Measurements from ENCODE around the gene USH1C. TPM values are rescaled to one million over a fixed set of nuclear protein-coding genes. Genes with fewer than 3 reads are reported as not detected.

Gene USH1C
- total RNA-seq, 4 donors from 2014 or later = not detected

DNA sequence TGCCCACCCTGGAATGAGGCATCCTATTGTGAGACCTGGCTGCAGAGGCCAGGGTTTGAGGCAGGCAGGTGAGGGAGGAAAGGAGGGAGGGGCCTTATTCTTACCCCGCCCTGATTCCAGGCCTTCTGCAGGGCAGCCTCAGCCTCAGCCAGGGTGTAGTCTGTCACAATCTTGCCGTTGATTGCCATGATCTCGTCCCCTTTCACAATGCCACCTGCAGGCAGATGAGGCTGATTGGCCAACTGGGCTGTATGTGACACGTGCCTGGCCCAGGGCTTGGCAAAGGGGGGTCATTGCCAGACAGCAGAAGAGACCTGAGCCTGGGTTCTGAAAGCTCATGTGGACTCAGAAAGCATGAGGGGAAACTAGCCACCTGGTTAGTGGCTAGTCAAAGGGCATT lies 46.2 kb downstream of the USH1C start:
- H3K36me3 ChIP-seq = no peaks in the 10 kb centered on the region
- no peaks in the 10 kb centered on the region for H3K4me1 ChIP-seq
- 43 to 55% methylated on average over 1 to 4 of the region's 4 CpGs for WGBS, 2 donors
- TF ChIP-seq, protein P1, sequence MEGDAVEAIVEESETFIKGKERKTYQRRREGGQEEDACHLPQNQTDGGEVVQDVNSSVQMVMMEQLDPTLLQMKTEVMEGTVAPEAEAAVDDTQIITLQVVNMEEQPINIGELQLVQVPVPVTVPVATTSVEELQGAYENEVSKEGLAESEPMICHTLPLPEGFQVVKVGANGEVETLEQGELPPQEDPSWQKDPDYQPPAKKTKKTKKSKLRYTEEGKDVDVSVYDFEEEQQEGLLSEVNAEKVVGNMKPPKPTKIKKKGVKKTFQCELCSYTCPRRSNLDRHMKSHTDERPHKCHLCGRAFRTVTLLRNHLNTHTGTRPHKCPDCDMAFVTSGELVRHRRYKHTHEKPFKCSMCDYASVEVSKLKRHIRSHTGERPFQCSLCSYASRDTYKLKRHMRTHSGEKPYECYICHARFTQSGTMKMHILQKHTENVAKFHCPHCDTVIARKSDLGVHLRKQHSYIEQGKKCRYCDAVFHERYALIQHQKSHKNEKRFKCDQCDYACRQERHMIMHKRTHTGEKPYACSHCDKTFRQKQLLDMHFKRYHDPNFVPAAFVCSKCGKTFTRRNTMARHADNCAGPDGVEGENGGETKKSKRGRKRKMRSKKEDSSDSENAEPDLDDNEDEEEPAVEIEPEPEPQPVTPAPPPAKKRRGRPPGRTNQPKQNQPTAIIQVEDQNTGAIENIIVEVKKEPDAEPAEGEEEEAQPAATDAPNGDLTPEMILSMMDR (IDR thresholded peaks at IDR 0.05) = no peak
- TF ChIP-seq EP300 (IDR thresholded peaks at IDR 0.05) (no peak), POLR2A (IDR thresholded peaks at IDR 0.05) (no peak)
- H3K9me3 ChIP-seq = no peaks in the 10 kb centered on the region
- H3K27ac ChIP-seq = no peak overlapping the region
- no peaks in the 10 kb centered on the region for H3K27me3 ChIP-seq
- no peak for DNase-seq (ENCODE audit: low spot score in 2 of 2)
- H3K4me3 ChIP-seq = no peak overlapping the region

DNA sequence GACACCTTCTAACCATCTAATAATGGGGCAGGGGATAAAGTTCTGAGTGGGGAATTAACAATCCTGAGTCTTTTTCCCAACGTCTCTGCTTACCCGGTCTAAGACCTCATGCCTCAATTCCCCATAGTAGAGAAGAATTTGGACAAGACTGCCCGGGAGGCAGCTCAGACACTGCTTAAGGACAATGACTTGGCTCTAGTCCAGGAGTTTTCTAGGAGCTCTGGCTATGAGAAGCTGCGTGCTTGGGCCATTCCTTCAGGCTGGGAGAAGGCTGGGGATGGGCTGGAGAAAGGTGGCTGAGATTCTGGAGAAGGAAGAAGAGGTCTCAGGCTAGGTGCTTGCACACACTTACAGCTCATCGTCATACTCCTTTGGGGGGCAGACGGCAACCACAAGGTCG lies 47.8 kb downstream of the USH1C start:
- Histone ChIP-seq H3K27me3 (no peaks in the 10 kb centered on the region), H3K4me1 (no peaks in the 10 kb centered on the region), H3K4me3 (no peak overlapping the region), H3K9me3 (no peaks in the 10 kb centered on the region), H3K27ac (no peak overlapping the region), H3K36me3 (no peaks in the 10 kb centered on the region)
- no peak for TF ChIP-seq POLR2A (IDR thresholded peaks at IDR 0.05)
- 35 to 46% methylated on average over 7 of the region's 7 CpGs for WGBS, 2 donors
- no peak for DNase-seq (ENCODE audit: low spot score in 2 of 2)

DNA sequence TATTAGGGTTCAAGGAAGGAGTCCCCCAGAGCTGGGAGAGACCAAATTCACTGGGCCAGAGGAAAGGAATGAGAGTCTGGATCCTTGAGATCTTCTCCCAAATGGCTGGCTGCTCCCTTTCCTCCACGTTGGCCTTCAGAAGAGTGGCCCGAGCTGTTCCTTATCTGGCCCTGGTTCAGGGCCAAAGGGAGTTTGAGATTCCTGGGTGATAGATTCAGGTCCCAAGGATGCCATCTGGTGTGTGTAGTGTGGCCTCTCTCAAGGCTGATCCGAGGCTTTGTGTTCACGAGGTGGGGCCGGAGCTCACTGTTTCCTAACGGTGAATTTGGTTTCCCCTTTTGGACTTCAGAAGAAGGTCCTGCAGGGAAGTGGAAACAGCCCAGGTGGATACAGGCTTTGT lies 50.2 kb downstream of the USH1C start:
- no peaks in the 10 kb centered on the region for H3K9me3 ChIP-seq
- H3K4me3 ChIP-seq = no peak overlapping the region
- DNase-seq (ENCODE audit: low spot score in 2 of 2) = no peak
- WGBS, 2 donors = 80 to 85% methylated on average over 6 of the region's 6 CpGs
- no peaks in the 10 kb centered on the region for H3K36me3 ChIP-seq
- no peaks in the 10 kb centered on the region for H3K27me3 ChIP-seq
- H3K4me1 ChIP-seq = peaks cover 0 to 3% (median 0%) of the 10 kb centered on the region in 4 donors
- H3K27ac ChIP-seq = no peak overlapping the region
- TF ChIP-seq EP300 (IDR thresholded peaks at IDR 0.05) = no peak
- TF ChIP-seq, protein P1 (IDR thresholded peaks at IDR 0.05) = no peak
- TF ChIP-seq POLR2A (IDR thresholded peaks at IDR 0.05) = no peak

DNA sequence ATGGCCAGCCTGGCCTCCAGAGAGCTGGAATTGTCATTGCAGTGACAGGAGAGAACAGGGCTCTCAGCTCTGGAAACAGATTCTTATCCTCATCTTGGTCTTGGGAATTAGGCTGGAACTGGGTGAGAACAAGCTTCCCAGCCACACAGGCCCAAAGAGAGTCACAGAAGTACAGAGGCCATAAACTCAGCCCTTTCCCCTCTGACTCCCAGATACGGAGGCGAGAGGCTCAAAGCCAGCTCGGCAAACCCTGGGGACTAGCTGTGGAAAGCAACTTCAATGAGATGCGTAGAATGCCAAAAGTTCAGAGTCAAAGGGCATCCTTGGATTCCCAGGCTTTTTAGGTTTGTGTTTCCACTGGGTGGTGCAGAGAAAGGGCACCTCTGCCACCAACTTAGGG lies 53.3 kb downstream of the USH1C start:
- Histone ChIP-seq H3K27me3 (peaks cover 0 to 4% of the 10 kb centered on the region in 2 donors), H3K36me3 (no peaks in the 10 kb centered on the region), H3K27ac (no peak overlapping the region), H3K9me3 (no peaks in the 10 kb centered on the region), H3K4me1 (peaks cover 0 to 3% (median 0%) of the 10 kb centered on the region in 4 donors), H3K4me3 (no peak overlapping the region)
- 29 to 46% methylated on average over 4 of the region's 4 CpGs for WGBS, 2 donors
- TF ChIP-seq POLR2A (IDR thresholded peaks at IDR 0.05) = no peak
- TF ChIP-seq EP300 (IDR thresholded peaks at IDR 0.05) = no peak
- TF ChIP-seq, protein P1 (IDR thresholded peaks at IDR 0.05) = no peak
- DNase-seq (ENCODE audit: low spot score in 2 of 2) = no peak

DNA sequence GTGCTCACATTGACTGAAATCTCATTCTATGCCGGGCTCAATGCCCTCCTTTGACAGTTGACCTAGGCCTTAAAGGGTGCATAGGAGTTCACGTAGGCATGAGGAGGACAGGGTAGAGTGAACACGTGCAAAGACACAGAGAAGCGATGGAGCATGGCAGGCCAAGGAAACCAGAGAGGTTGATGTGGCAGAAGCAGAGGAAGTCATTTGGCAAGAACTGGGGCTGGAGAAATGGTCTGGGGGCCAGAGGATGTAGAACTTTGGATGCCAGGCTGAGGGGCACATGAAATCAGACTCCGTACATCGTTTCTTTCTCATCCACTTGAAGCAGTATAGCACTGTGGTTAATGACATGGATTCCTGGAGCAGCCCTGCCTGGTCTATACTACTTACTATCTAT lies 54.0 kb downstream of the USH1C start:
- WGBS, 2 donors = 76 to 79% methylated on average over 6 of the region's 6 CpGs
- Histone ChIP-seq H3K27me3 (peaks cover 0 to 4% of the 10 kb centered on the region in 2 donors), H3K4me1 (peaks cover 0 to 3% (median 0%) of the 10 kb centered on the region in 4 donors), H3K27ac (no peak overlapping the region), H3K9me3 (no peaks in the 10 kb centered on the region), H3K36me3 (no peaks in the 10 kb centered on the region), H3K4me3 (no peak overlapping the region)
- TF ChIP-seq EP300 (IDR thresholded peaks at IDR 0.05) (no peak), POLR2A (IDR thresholded peaks at IDR 0.05) (no peak)
- TF ChIP-seq, protein P1 (IDR thresholded peaks at IDR 0.05) = no peak
- DNase-seq (ENCODE audit: low spot score in 2 of 2) = no peak

DNA sequence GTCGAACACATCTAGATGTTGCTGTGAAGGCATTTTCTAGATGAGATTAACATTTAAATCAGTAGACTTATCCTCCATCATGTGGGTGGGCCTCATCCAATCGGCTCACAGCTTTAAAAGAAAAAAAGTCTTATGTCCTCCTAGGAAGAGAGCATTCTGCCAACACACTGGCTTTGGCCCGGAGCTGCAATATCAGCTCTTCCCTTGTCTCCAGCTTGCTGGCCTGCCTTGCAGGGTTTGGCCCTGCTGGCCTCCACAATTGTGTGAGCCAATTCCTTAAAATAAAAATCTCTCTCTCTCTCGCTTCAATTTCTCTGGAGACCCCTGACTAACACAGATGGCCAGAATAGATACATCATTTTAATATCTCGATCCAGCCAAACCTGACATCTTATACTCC lies 54.5 kb downstream of the USH1C start:
- H3K27ac ChIP-seq = no peak overlapping the region
- 42 to 63% methylated on average over 5 of the region's 5 CpGs for WGBS, 2 donors
- peaks cover 0 to 4% of the 10 kb centered on the region in 2 donors for H3K27me3 ChIP-seq
- TF ChIP-seq, protein P1 (IDR thresholded peaks at IDR 0.05) = no peak
- no peak for TF ChIP-seq EP300 (IDR thresholded peaks at IDR 0.05)
- no peak for TF ChIP-seq POLR2A (IDR thresholded peaks at IDR 0.05)
- no peak for DNase-seq (ENCODE audit: low spot score in 2 of 2)
- H3K4me1 ChIP-seq = peaks cover 0 to 3% (median 0%) of the 10 kb centered on the region in 4 donors
- no peak overlapping the region for H3K4me3 ChIP-seq
- no peaks in the 10 kb centered on the region for H3K36me3 ChIP-seq
- no peaks in the 10 kb centered on the region for H3K9me3 ChIP-seq

All from tibial nerve (tissue), 4 donors.